Retina (tissue), 1 donor: Measurements from ENCODE around the gene EMC10.
"Not testable (repeated sequence)": the region's sequence is repeated elsewhere in the genome, so short reads cannot be mapped to it uniquely, and the experiment has no call there.

ENCODE experiments used
- DNase-seq: peaks from one replicate; pipeline ENCODE4 v3.0.0-alpha.2; 2016

EMC10 gene

GRCh38 chr19:50516964-50517703 is 40.8 kb downstream of the EMC10 start:
- DNase-seq, result no peak

- DNase-seq, result no peak
Observed at GRCh38 chr19:50517704-50518075, 41.4 kb downstream of the EMC10 start.

- DNase-seq, result no peak
Observed at GRCh38 chr19:50518091-50519005, 42.0 kb downstream of the EMC10 start.

GRCh38 chr19:50519006-50519575 is 42.8 kb downstream of the EMC10 start:
- no peak for DNase-seq

- no peak for DNase-seq
Observed at GRCh38 chr19:50520822-50521465, 44.6 kb downstream of the EMC10 start.

GRCh38 chr19:50522881-50523280 is 46.6 kb downstream of the EMC10 start:
- no peak for DNase-seq

GRCh38 chr19:50528052-50528451 is 51.7 kb downstream of the EMC10 start:
- DNase-seq, result not testable (repeated sequence)

- DNase-seq, result peak; percentile 36
Observed at GRCh38 chr19:50531171-50531612, 54.9 kb downstream of the EMC10 start.

GRCh38 chr19:50532952-50533351 is 56.6 kb downstream of the EMC10 start:
- no peak for DNase-seq

GRCh38 chr19:50534478-50534877 is 58.2 kb downstream of the EMC10 start:
- DNase-seq, result no peak

GRCh38 chr19:50535672-50536187 is 59.4 kb downstream of the EMC10 start:
- DNase-seq, result no peak

- DNase-seq, result no peak
Observed at GRCh38 chr19:50536662-50537305, 60.5 kb downstream of the EMC10 start.

GRCh38 chr19:50537306-50537685 is 61.0 kb downstream of the EMC10 start:
- no peak for DNase-seq

- peak; percentile 89 for DNase-seq
Observed at GRCh38 chr19:50537769-50538230, 61.5 kb downstream of the EMC10 start.
